Sigmoid colon (tissue), 7 donors: ENCODE measurements around the gene HACD2. TPM values are rescaled to one million over a fixed set of nuclear protein-coding genes. Genes with fewer than 3 reads are reported as not detected.

Source experiments
- DNase-seq: peaks from one replicate; pipeline ENCODE4 v3.0.0-alpha.2; 2019
- H3K27ac ChIP-seq, 4 donors: fragments of 200-600 bp; sonication (generic); one replicate each; pipeline ENCODE4 v1.5.1; 2016 to 2019; ENCODE audit warnings: mild to moderate bottlenecking in 1 of 4
- H3K27me3 ChIP-seq, 3 donors: fragments of 200-600 bp; sonication (generic); one replicate each; pipeline ENCODE4 v1.5.1; 2019; ENCODE audit warnings: mild to moderate bottlenecking in 1 of 3
- H3K36me3 ChIP-seq, 4 donors: fragments of 200-600 bp; sonication (generic); one replicate each; pipeline ENCODE4 v1.5.1; 2016 to 2019
- H3K4me1 ChIP-seq, 4 donors: fragments of 200-600 bp; sonication (generic); one replicate each; pipeline ENCODE4 v1.5.1; 2017 to 2019
- H3K4me3 ChIP-seq, 4 donors: fragments of 200-600 bp; sonication (generic); one replicate each; pipeline ENCODE4 v1.5.1; 2017 to 2019; ENCODE audit warnings: mild to moderate bottlenecking in 2 of 4, moderate library complexity in 1 of 4
- H3K9me3 ChIP-seq, 4 donors: fragments of 200-600 bp in 3 of 4; sonication (generic) in 3 of 4; one replicate each; pipeline versions ENCODE4 v1.5.1 to v1.6.1; 2013 to 2019
- EP300 ChIP-seq, 4 donors: sonication (generic); formaldehyde crosslinking; IDR thresholded peaks; one replicate each; pipeline ENCODE4 v1.6.1; 2017; ENCODE audit warnings: antibody characterized with exemption in 4 of 4
- POLR2A ChIP-seq, 2 donors: fragments of 450-650 bp; IDR thresholded peaks; one replicate each; pipeline ENCODE4 v1.6.1; 2016; ENCODE audit warnings: antibody characterized with exemption in 2 of 2, mild to moderate bottlenecking in 2 of 2, moderate library complexity in 2 of 2
- POLR2AphosphoS5 ChIP-seq, 4 donors: sonication (generic); formaldehyde crosslinking; IDR thresholded peaks; one replicate each; pipeline ENCODE4 v1.6.1; 2017; ENCODE audit warnings: antibody characterized with exemption in 4 of 4
- WGBS, 2 donors: extraction: QIAGEN DNeasy Blood & Tissue Kit; methylation state at CpG; one replicate each; pipeline ENCODE4 v1.1.7; 2013; 5-methylcytosine and 5-hydroxymethylcytosine counted together
- intact Hi-C: fragments of 100-400 bp; cut with DNase I; formaldehyde crosslinking; loops from one replicate; pipeline ENCODE4 v1.15.1; 2023
- polyA plus RNA-seq, 3 donors: library from polyadenylated mRNA; stranded (reverse); fragments of 200-250 nt; gene quantifications; one replicate each; pipeline ENCODE4 v1.2.3, GENCODE V29; 2013
- total RNA-seq, 4 donors: library from RNA; depleted of rRNA; stranded (reverse); fragments of >200 nt; gene quantifications; one replicate each; pipeline ENCODE4 v1.1.0, GENCODE V29; 2016
- TF ChIP-seq, protein P1 (sequence below), 4 experiments: fragments of 450-650 bp in 3 of 4; fragments of 200-600 bp in 1 of 4; IDR thresholded peaks; one replicate each; pipeline ENCODE4 v1.5.1; 2016 to 2019; ENCODE audit warnings: antibody characterized with exemption in 4 of 4, mild to moderate bottlenecking in 3 of 4, moderate library complexity in 2 of 4
- donor health status: healthy with polysubstance abuse.
- donor health status: Bipolar disorder and iron deficiency.
- donor health status: healthy.

The HACD2 gene
- total and polyA plus RNA-seq, 7 donors, result 6.6 to 26.4 (median 18.6) TPM

DNA sequence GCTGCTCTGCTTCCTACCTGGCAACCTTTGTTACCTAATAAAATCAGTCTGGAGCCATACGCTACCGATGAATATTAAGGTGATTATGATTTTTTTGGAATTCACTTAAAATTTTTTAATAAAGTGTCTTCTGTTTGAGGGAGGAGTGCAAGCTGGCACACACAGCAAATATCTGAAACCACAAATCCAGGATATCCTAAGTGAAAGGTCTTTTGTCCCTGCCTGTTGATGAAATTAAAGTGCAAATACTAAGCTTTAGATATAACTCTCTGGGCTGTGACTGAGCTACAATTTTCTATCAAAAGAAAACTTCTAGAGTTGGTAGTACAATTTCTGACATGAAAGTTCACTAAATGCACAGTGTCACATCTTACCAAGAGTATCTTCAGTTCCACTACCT lies 23.7 kb downstream of the HACD2 start:
- Histone ChIP-seq H3K27me3 (no peaks in the 10 kb centered on the region), H3K4me1 (peaks cover 0 to 4% (median 2%) of the 10 kb centered on the region in 4 donors), H3K4me3 (no peak overlapping the region), H3K27ac (no peak overlapping the region), H3K9me3 (no peaks in the 10 kb centered on the region), H3K36me3 (peaks cover 0 to 3% (median 0%) of the 10 kb centered on the region in 4 donors)
- 75 to 98% methylated on average over 2 of the region's 2 CpGs for WGBS, 2 donors
- DNase-seq, result no peak
- intact Hi-C loops, result no loop called here
- TF ChIP-seq EP300 (IDR thresholded peaks at IDR 0.05), result no peak
- TF ChIP-seq POLR2AphosphoS5 (IDR thresholded peaks at IDR 0.05), result no peak
- TF ChIP-seq, protein P1, sequence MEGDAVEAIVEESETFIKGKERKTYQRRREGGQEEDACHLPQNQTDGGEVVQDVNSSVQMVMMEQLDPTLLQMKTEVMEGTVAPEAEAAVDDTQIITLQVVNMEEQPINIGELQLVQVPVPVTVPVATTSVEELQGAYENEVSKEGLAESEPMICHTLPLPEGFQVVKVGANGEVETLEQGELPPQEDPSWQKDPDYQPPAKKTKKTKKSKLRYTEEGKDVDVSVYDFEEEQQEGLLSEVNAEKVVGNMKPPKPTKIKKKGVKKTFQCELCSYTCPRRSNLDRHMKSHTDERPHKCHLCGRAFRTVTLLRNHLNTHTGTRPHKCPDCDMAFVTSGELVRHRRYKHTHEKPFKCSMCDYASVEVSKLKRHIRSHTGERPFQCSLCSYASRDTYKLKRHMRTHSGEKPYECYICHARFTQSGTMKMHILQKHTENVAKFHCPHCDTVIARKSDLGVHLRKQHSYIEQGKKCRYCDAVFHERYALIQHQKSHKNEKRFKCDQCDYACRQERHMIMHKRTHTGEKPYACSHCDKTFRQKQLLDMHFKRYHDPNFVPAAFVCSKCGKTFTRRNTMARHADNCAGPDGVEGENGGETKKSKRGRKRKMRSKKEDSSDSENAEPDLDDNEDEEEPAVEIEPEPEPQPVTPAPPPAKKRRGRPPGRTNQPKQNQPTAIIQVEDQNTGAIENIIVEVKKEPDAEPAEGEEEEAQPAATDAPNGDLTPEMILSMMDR (IDR thresholded peaks at IDR 0.05), result no peak
- TF ChIP-seq POLR2A (IDR thresholded peaks at IDR 0.05), result no peak

DNA sequence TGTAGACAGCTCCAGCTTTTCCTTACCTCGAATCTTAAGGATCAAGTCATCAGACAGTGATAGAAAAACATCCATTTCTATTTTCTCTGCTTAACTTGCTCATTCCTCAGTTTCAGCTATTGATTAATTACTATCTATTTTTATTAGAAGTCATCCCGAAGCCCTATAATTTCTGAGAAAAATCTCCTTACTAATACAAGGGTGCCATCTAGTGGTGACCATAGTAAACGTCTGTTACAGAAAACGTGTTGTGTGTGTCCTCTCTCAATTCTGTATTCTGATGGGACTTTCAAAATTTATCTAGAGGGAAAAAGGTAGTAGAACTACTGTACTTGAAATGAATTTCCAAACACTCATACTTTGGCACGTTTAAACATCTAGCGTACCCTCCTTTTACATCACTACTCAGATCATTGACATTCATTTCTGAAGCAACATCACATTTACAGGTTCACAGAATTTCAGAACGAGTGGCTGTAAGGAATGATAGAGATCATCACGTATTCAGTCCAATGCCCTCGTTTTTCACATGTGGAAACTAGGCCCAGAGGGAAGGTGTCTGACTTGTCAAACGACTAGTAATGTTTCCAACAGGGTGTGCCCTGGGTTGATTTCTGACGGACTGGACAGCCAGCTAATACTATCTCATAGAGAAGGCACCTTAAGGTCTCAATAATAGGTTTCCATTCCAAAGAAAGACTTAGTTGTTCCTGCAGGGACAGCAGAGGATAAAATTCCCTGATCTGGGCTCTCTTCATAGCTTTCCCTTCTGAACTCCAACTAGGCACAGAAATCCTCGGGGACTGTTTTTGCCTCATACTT lies 25.6 kb downstream of the HACD2 start:
- Histone ChIP-seq H3K27me3 (no peaks in the 10 kb centered on the region), H3K4me1 (peaks cover 0 to 4% (median 2%) of the 10 kb centered on the region in 4 donors), H3K27ac (no peak overlapping the region), H3K36me3 (peaks cover 0 to 3% (median 0%) of the 10 kb centered on the region in 4 donors), H3K4me3 (no peak overlapping the region), H3K9me3 (no peaks in the 10 kb centered on the region)
- 41 to 43% methylated on average over 12 of the region's 12 CpGs for WGBS, 2 donors
- intact Hi-C loops, result loop anchor here (2.0 to 5.0 kb wide), 4 partner anchors 70 to 617 kb away; partner anchors contain the start of gene ADCY5
- no peak for DNase-seq
- TF ChIP-seq POLR2A (IDR thresholded peaks at IDR 0.05), result no peak
- TF ChIP-seq POLR2AphosphoS5 (IDR thresholded peaks at IDR 0.05), result no peak
- TF ChIP-seq, protein P1 (IDR thresholded peaks at IDR 0.05), result peak; percentile 48 to 85 (median 64)
- TF ChIP-seq EP300 (IDR thresholded peaks at IDR 0.05), result no peak

DNA sequence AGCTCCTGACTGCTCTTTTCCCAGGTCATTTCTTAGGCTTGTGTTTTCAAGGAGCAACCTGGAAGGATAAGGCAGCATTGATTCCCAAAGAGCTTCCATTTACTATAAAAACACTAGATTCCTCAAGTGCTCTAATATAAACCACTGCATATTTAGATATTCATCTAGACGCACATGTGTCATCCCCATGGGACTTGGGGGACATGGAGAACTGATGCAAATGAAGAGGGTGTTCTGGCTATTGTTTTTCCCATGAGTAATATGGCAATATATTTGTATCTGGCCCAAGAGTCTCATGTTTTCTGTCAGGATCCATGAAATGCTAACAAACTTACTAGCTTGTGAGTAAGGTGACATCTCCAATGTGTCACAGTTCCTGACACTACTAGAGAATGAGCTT lies 31.3 kb downstream of the HACD2 start:
- Histone ChIP-seq H3K4me1 (peaks cover 0 to 3% (median 2%) of the 10 kb centered on the region in 4 donors), H3K36me3 (peaks cover 0 to 10% (median 2%) of the 10 kb centered on the region in 4 donors), H3K9me3 (peaks cover 0 to 5% (median 2%) of the 10 kb centered on the region in 4 donors), H3K27ac (no peak overlapping the region), H3K4me3 (no peak overlapping the region), H3K27me3 (no peaks in the 10 kb centered on the region)
- intact Hi-C loops, result no loop called here
- no peak for TF ChIP-seq EP300 (IDR thresholded peaks at IDR 0.05)
- no peak for TF ChIP-seq POLR2AphosphoS5 (IDR thresholded peaks at IDR 0.05)
- TF ChIP-seq, protein P1 (IDR thresholded peaks at IDR 0.05), result no peak
- TF ChIP-seq POLR2A (IDR thresholded peaks at IDR 0.05), result no peak
- WGBS, 2 donors, result 90 to 99% methylated on average over 1 of the region's 1 CpG
- no peak for DNase-seq

DNA sequence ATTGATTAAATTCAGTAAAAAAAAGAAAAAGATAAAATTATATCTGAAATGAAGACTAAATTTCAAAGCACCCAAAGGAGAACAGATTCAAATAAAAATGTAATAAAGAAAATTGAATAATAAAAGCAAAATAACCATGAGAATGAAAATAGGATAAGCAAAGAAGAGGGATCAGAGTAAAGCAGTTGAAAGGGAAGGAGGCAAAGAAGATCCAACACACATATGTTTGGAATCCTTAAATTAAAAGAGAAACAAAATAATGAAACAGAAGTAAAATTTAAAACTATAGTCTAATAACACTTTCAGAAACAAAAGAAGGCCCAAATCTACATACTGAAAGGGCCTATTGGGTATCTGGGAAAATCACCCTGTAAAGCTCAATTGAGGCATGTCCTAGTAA lies 32.1 kb downstream of the HACD2 start:
- H3K36me3 ChIP-seq, result peaks cover 0 to 10% (median 2%) of the 10 kb centered on the region in 4 donors
- no peak for DNase-seq
- H3K4me3 ChIP-seq, result no peak overlapping the region
- H3K9me3 ChIP-seq, result peaks cover 0 to 5% (median 2%) of the 10 kb centered on the region in 4 donors
- no peak overlapping the region for H3K27ac ChIP-seq
- peaks cover 0 to 9% (median 9%) of the 10 kb centered on the region in 4 donors for H3K4me1 ChIP-seq
- no peak for TF ChIP-seq POLR2AphosphoS5 (IDR thresholded peaks at IDR 0.05)
- TF ChIP-seq, protein P1 (IDR thresholded peaks at IDR 0.05), result no peak
- no peak for TF ChIP-seq EP300 (IDR thresholded peaks at IDR 0.05)
- TF ChIP-seq POLR2A (IDR thresholded peaks at IDR 0.05), result no peak
- intact Hi-C loops, result no loop called here
- no peaks in the 10 kb centered on the region for H3K27me3 ChIP-seq
